HepG2 (cell line): Measurements from ENCODE around the gene GRB7. TPM values are rescaled to one million over a fixed set of nuclear protein-coding genes. Genes with fewer than 3 reads are reported as not detected.

ENCODE experiments used
- HNF1A ChIP-seq, 2 experiments: sonication (generic) in 1 of 2; formaldehyde crosslinking in 1 of 2; IDR thresholded peaks; 2 replicates each; pipeline versions ENCODE4 v1.4.0 to v1.6.1; 2016 to 2020; ENCODE audit warnings: borderline replicate concordance in 1 of 2, low read depth in 1 of 2, mild to moderate bottlenecking in 1 of 2, missing genetic modification reagents in 1 of 2
- KDM5B ChIP-seq: sonication (generic); formaldehyde crosslinking; IDR thresholded peaks from 2 replicates; pipeline ENCODE4 v1.4.0; 2020; ENCODE audit warnings: missing genetic modification reagents, mild to moderate bottlenecking, borderline replicate concordance
- MTA3 ChIP-seq: sonication (generic); formaldehyde crosslinking; IDR thresholded peaks from 2 replicates; pipeline ENCODE4 v1.4.0; 2020; ENCODE audit warnings: missing genetic modification reagents
- PAX8 ChIP-seq: sonication (generic); formaldehyde crosslinking; IDR thresholded peaks from 2 replicates; pipeline ENCODE4 v1.8.0; 2022; ENCODE audit warnings: mild to moderate bottlenecking, missing genetic modification reagents, borderline replicate concordance
- SAP130 ChIP-seq: IDR thresholded peaks from 2 replicates; pipeline ENCODE4 v1.6.1; 2016; ENCODE audit warnings: low read depth
- SMAD1 ChIP-seq: sonication (generic); formaldehyde crosslinking; IDR thresholded peaks from 2 replicates; pipeline ENCODE4 v1.4.0; 2020; ENCODE audit warnings: missing genetic modification reagents, low read depth, mild to moderate bottlenecking, borderline replicate concordance
- SNAI1 ChIP-seq: sonication (generic); formaldehyde crosslinking; IDR thresholded peaks from 2 replicates; pipeline ENCODE4 v1.5.0; 2020; ENCODE audit warnings: mild to moderate bottlenecking, missing genetic modification reagents, borderline replicate concordance
- ZBTB7B ChIP-seq: sonication (generic); formaldehyde crosslinking; IDR thresholded peaks from 2 replicates; pipeline ENCODE4 v1.4.0; 2020; ENCODE audit warnings: missing genetic modification reagents
- ZNF264 ChIP-seq: sonication (generic); formaldehyde crosslinking; IDR thresholded peaks from 2 replicates; pipeline ENCODE4 v1.4.0; 2020; ENCODE audit warnings: missing genetic modification reagents
- ZNF597 ChIP-seq: sonication (generic); formaldehyde crosslinking; IDR thresholded peaks from 2 replicates; pipeline ENCODE4 v1.5.0; 2020; ENCODE audit warnings: missing genetic modification reagents
- ZNF639 ChIP-seq: conservative IDR thresholded peaks from 2 replicates; pipeline ENCODE4 v1.6.1; 2018; ENCODE audit warnings: missing genetic modification reagents
- polyA plus RNA-seq, 8 experiments: library from polyadenylated mRNA; depleted of rRNA in 3 of 8; stranded (reverse) in 7 of 8; unstranded in 1 of 8; fragments of >200 nt; fragmentation: Illumina TruSeq in 4 of 8; extraction: Trizol in 4 of 8; gene quantifications; 2 replicates each; pipeline versions ENCODE4 v1.2.1 to v1.2.3, GENCODE V29; 2011 to 2016; ENCODE audit warnings: low read depth in 4 of 8, missing spikeins in 1 of 8, mixed read lengths in 1 of 8; ENCODE audit not compliant: insufficient read depth in 1 of 8
- total RNA-seq, 5 experiments: library from RNA; depleted of rRNA; stranded (reverse); fragments of >200 nt; fragmentation: Illumina TruSeq; extraction: Trizol; gene quantifications; 2 replicates each; pipeline ENCODE4 v1.2.3, GENCODE V29; 2016; ENCODE audit warnings: low read depth in 1 of 5
- TF ChIP-seq, protein P1 (sequence below): sonication (generic); formaldehyde crosslinking; IDR thresholded peaks from 2 replicates; pipeline ENCODE4 v1.5.0; 2020; ENCODE audit warnings: mild to moderate bottlenecking, missing genetic modification reagents, borderline replicate concordance

The GRB7 gene
- total and polyA plus RNA-seq, 2 of the 13 experiments (the other 11 are each of a cell fraction or from before 2014, with no cell fraction given): 60.2 to 77.7 TPM

- TF ChIP-seq, protein P1, sequence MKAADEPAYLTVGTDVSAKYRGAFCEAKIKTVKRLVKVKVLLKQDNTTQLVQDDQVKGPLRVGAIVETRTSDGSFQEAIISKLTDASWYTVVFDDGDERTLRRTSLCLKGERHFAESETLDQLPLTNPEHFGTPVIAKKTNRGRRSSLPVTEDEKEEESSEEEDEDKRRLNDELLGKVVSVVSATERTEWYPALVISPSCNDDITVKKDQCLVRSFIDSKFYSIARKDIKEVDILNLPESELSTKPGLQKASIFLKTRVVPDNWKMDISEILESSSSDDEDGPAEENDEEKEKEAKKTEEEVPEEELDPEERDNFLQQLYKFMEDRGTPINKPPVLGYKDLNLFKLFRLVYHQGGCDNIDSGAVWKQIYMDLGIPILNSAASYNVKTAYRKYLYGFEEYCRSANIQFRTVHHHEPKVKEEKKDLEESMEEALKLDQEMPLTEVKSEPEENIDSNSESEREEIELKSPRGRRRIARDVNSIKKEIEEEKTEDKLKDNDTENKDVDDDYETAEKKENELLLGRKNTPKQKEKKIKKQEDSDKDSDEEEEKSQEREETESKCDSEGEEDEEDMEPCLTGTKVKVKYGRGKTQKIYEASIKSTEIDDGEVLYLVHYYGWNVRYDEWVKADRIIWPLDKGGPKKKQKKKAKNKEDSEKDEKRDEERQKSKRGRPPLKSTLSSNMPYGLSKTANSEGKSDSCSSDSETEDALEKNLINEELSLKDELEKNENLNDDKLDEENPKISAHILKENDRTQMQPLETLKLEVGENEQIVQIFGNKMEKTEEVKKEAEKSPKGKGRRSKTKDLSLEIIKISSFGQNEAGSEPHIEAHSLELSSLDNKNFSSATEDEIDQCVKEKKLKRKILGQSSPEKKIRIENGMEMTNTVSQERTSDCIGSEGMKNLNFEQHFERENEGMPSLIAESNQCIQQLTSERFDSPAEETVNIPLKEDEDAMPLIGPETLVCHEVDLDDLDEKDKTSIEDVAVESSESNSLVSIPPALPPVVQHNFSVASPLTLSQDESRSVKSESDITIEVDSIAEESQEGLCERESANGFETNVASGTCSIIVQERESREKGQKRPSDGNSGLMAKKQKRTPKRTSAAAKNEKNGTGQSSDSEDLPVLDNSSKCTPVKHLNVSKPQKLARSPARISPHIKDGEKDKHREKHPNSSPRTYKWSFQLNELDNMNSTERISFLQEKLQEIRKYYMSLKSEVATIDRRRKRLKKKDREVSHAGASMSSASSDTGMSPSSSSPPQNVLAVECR (CRISPR knock-in tag): no peak
- TF ChIP-seq PAX8 (CRISPR knock-in tag) (peak; percentile 12; the same call in 1 of the 2 replicates), ZNF264 (CRISPR knock-in tag) (no peak), ZBTB7B (CRISPR knock-in tag) (peak; percentile 54), SAP130 (CRISPR knock-in tag) (no peak; the same call in 1 of the 2 replicates), HNF1A (IDR thresholded peaks at IDR 0.05; ENCODE audit: low read depth) (no peak), HNF1A (CRISPR knock-in tag; IDR thresholded peaks at IDR 0.05; ENCODE audit: borderline replicate concordance) (0 out of 2 replicates have a peak, but pooled peaks have one; percentile 9), SMAD1 (CRISPR knock-in tag) (0 out of 2 replicates have a peak, but pooled peaks have one; percentile 50), SNAI1 (no peak), ZNF639 (CRISPR knock-in tag) (no peak), ZNF597 (CRISPR knock-in tag) (no peak), KDM5B (peak; percentile 59; the same call in 1 of the 2 replicates), MTA3 (CRISPR knock-in tag) (no peak)
Observed at GRCh38 chr17:39737206-39737759, 455 bp upstream of the GRB7 start (continued).
